B cell (primary cell): ENCODE measurements around the gene TUBGCP2.

Experiments
- CTCF ChIP-seq: fragments of 200-600 bp; IDR thresholded peaks from one replicate; pipeline ENCODE4 v1.8.0; 2022; ENCODE audit warnings: antibody characterized with exemption, mild to moderate bottlenecking
- EZH2 ChIP-seq: IDR thresholded peaks from 2 replicates; pipeline ENCODE4 v1.6.1; 2012; ENCODE audit warnings: borderline replicate concordance, low read depth, mild to moderate bottlenecking, moderate library complexity, low read length; ENCODE audit not compliant: insufficient read depth, poor library complexity, severe bottlenecking

GRCh38 chr10:133276435-133277201 is 32.1 kb downstream of the TUBGCP2 start, which contains the start of gene ADAM8:
- TF ChIP-seq CTCF: no peak
- no peak for TF ChIP-seq EZH2
